ENCODE data around the gene ANKRD13D. TPM values are rescaled to one million over a fixed set of nuclear protein-coding genes. Genes with fewer than 3 reads are reported as not detected.
"Not testable (repeated sequence)": the region's sequence is repeated elsewhere in the genome, so short reads cannot be mapped to it uniquely, and the experiment has no call there.

The ANKRD13D gene
- total RNA-seq, 8 experiments from 2014 or later, result 14.5 to 43.1 (median 32.9) TPM

GRCh38 chr11:67317205-67317887 lies 28.2 kb downstream of the ANKRD13D start:
- in situ Hi-C loops (cut with MboI; ENCODE audit: low pct_unique_long_range_greater_than_20kb in 2 of 9, low sequenced_read_pairs in 9 of 9, unreplicated experiment in 9 of 9), result loop anchor here in 1 of 9 experiments (10.0 kb wide), 1 partner anchor 53 kb away; the partner anchor contains the start of gene GRK2

GRCh38 chr11:67317888-67318555 lies 28.9 kb downstream of the ANKRD13D start:
- peak overlapping the region; percentile 52 to 77 (median 63) for H3K4me3 ChIP-seq
- H3K4me1 ChIP-seq (replicated peaks in 1 of 2), result peaks cover 0 to 8% of the 10 kb centered on the region in 2 donors
- ATAC-seq (replicated peaks in 6 of 8), result peak; percentile 13 to 39 (median 32)
- in situ Hi-C loops (cut with MboI; ENCODE audit: low pct_unique_long_range_greater_than_20kb in 2 of 9, low sequenced_read_pairs in 9 of 9, unreplicated experiment in 9 of 9), result loop anchor here in 1 of 9 experiments (10.0 kb wide), 1 partner anchor 53 kb away; the partner anchor contains the start of gene GRK2
- WGBS, 10 experiments, result 0% methylated on average over 2 to 19 of the region's 53 CpGs; no CpG with 5 or more reads in 3 of the 10 experiments
- H3K27ac ChIP-seq, result no peak overlapping the region

More at GRCh38 chr11:67317205-67317887, 28.2 kb downstream of the ANKRD13D start:
- Histone ChIP-seq H3K4me3 (peak overlapping the region; percentile 52 to 77 (median 63)), H3K4me1 (replicated peaks in 1 of 2) (peaks cover 0 to 8% of the 10 kb centered on the region in 2 donors), H3K27ac (peak overlapping the region; percentile 13 to 83)
- peak; percentile 82 to 92 (median 90) for ATAC-seq (replicated peaks in 6 of 8)
- 0 to 5% (median 1%) methylated on average over 3 to 16 of the region's 55 CpGs; no CpG with 5 or more reads in 4 of the 10 experiments for WGBS, 10 experiments

GRCh38 chr11:67318876-67319275 lies 29.8 kb downstream of the ANKRD13D start:
- H3K4me3 ChIP-seq, result peak overlapping the region in 3 of 5 donors; percentile 57 to 77 (median 63)
- WGBS, 10 experiments, result 52 to 100% (median 82%) methylated on average over 1 to 9 of the region's 12 CpGs; no CpG with 5 or more reads in 1 of the 10 experiments
- not testable (repeated sequence) for ATAC-seq (replicated peaks in 6 of 8); H3K27ac ChIP-seq; H3K4me1 ChIP-seq (replicated peaks in 1 of 2)
- in situ Hi-C loops (cut with MboI; ENCODE audit: low pct_unique_long_range_greater_than_20kb in 2 of 9, low sequenced_read_pairs in 9 of 9, unreplicated experiment in 9 of 9), result loop anchor here in 1 of 9 experiments (10.0 kb wide), 1 partner anchor 54 kb away; the partner anchor contains the start of gene GRK2

GRCh38 chr11:67320011-67320410 lies 30.9 kb downstream of the ANKRD13D start:
- no peak overlapping the region for H3K4me3 ChIP-seq
- 0 to 94% (median 73%) methylated on average over 1 to 3 of the region's 3 CpGs; no CpG with 5 or more reads in 2 of the 10 experiments for WGBS, 10 experiments
- ATAC-seq (replicated peaks in 6 of 8), result no peak
- peaks cover 0 to 8% of the 10 kb centered on the region in 2 donors for H3K4me1 ChIP-seq (replicated peaks in 1 of 2)
- no peak overlapping the region for H3K27ac ChIP-seq
- in situ Hi-C loops (cut with MboI; ENCODE audit: low pct_unique_long_range_greater_than_20kb in 2 of 9, low sequenced_read_pairs in 9 of 9, unreplicated experiment in 9 of 9), result no loop called here

GRCh38 chr11:67320691-67321090 lies 31.6 kb downstream of the ANKRD13D start:
- ATAC-seq (replicated peaks in 6 of 8), result no peak
- H3K4me3 ChIP-seq, result no peak overlapping the region
- H3K27ac ChIP-seq, result no peak overlapping the region
- in situ Hi-C loops (cut with MboI; ENCODE audit: low pct_unique_long_range_greater_than_20kb in 2 of 9, low sequenced_read_pairs in 9 of 9, unreplicated experiment in 9 of 9), result no loop called here
- WGBS, 10 experiments, result 89 to 100% (median 100%) methylated on average over 1 to 2 of the region's 2 CpGs; no CpG with 5 or more reads in 7 of the 10 experiments
- peaks cover 0 to 8% of the 10 kb centered on the region in 2 donors for H3K4me1 ChIP-seq (replicated peaks in 1 of 2)

GRCh38 chr11:67321313-67321871 lies 32.3 kb downstream of the ANKRD13D start:
- in situ Hi-C loops (cut with MboI; ENCODE audit: low pct_unique_long_range_greater_than_20kb in 2 of 9, low sequenced_read_pairs in 9 of 9, unreplicated experiment in 9 of 9), result no loop called here

GRCh38 chr11:67322049-67322448 lies 32.9 kb downstream of the ANKRD13D start:
- 75 to 100% (median 93%) methylated on average over 1 to 3 of the region's 3 CpGs; no CpG with 5 or more reads in 5 of the 10 experiments for WGBS, 10 experiments
- Histone ChIP-seq H3K4me1 (replicated peaks in 1 of 2) (peaks cover 0 to 5% of the 10 kb centered on the region in 2 donors), H3K4me3 (no peak overlapping the region), H3K27ac (no peak overlapping the region)
- in situ Hi-C loops (cut with MboI; ENCODE audit: low pct_unique_long_range_greater_than_20kb in 2 of 9, low sequenced_read_pairs in 9 of 9, unreplicated experiment in 9 of 9), result no loop called here
- ATAC-seq (replicated peaks in 6 of 8), result no peak

More at GRCh38 chr11:67321313-67321871, 32.3 kb downstream of the ANKRD13D start:
- 60 to 100% (median 82%) methylated on average over 1 to 6 of the region's 6 CpGs for WGBS, 10 experiments
- Histone ChIP-seq H3K27ac (no peak overlapping the region), H3K4me3 (no peak overlapping the region), H3K4me1 (replicated peaks in 1 of 2) (peaks cover 0 to 8% of the 10 kb centered on the region in 2 donors)
- ATAC-seq (replicated peaks in 6 of 8), result no peak

GRCh38 chr11:67323526-67323925 lies 34.4 kb downstream of the ANKRD13D start:
- 78 to 100% (median 93%) methylated on average over 1 to 6 of the region's 7 CpGs; no CpG with 5 or more reads in 3 of the 10 experiments for WGBS, 10 experiments
- H3K4me3 ChIP-seq, result no peak overlapping the region
- no peak overlapping the region for H3K27ac ChIP-seq
- ATAC-seq (replicated peaks in 6 of 8), result no peak
- H3K4me1 ChIP-seq (replicated peaks in 1 of 2), result peaks cover 0 to 3% of the 10 kb centered on the region in 2 donors
- in situ Hi-C loops (cut with MboI; ENCODE audit: low pct_unique_long_range_greater_than_20kb in 2 of 9, low sequenced_read_pairs in 9 of 9, unreplicated experiment in 9 of 9), result no loop called here

GRCh38 chr11:67332081-67332691 lies 43.1 kb downstream of the ANKRD13D start:
- in situ Hi-C loops (cut with MboI; ENCODE audit: low pct_unique_long_range_greater_than_20kb in 2 of 9, low sequenced_read_pairs in 9 of 9, unreplicated experiment in 9 of 9), result no loop called here
- 58 to 100% (median 93%) methylated on average over 1 to 3 of the region's 6 CpGs; no CpG with 5 or more reads in 1 of the 10 experiments for WGBS, 10 experiments
- no peaks in the 10 kb centered on the region for H3K4me1 ChIP-seq (replicated peaks in 1 of 2)
- no peak overlapping the region for H3K27ac ChIP-seq
- ATAC-seq (replicated peaks in 6 of 8), result no peak
- H3K4me3 ChIP-seq, result no peak overlapping the region

GRCh38 chr11:67337257-67337656 lies 48.2 kb downstream of the ANKRD13D start:
- Histone ChIP-seq H3K4me1 (replicated peaks in 1 of 2) (no peaks in the 10 kb centered on the region), H3K27ac (no peak overlapping the region), H3K4me3 (no peak overlapping the region)
- WGBS, 10 experiments, result 83 to 97% (median 89%) methylated on average over 2 to 3 of the region's 3 CpGs
- in situ Hi-C loops (cut with MboI; ENCODE audit: low pct_unique_long_range_greater_than_20kb in 2 of 9, low sequenced_read_pairs in 9 of 9, unreplicated experiment in 9 of 9), result no loop called here
- no peak for ATAC-seq (replicated peaks in 6 of 8)

GRCh38 chr11:67344264-67344663 lies 55.2 kb downstream of the ANKRD13D start:
- ATAC-seq (replicated peaks in 6 of 8), result no peak
- H3K4me1 ChIP-seq (replicated peaks in 1 of 2), result no peaks in the 10 kb centered on the region
- in situ Hi-C loops (cut with MboI; ENCODE audit: low pct_unique_long_range_greater_than_20kb in 2 of 9, low sequenced_read_pairs in 9 of 9, unreplicated experiment in 9 of 9), result no loop called here
- 60 to 100% (median 93%) methylated on average over 1 to 3 of the region's 4 CpGs; no CpG with 5 or more reads in 5 of the 10 experiments for WGBS, 10 experiments
- no peak overlapping the region for H3K27ac ChIP-seq
- H3K4me3 ChIP-seq, result no peak overlapping the region

GRCh38 chr11:67345247-67345919 lies 56.3 kb downstream of the ANKRD13D start:
- 55 to 100% (median 79%) methylated on average over 1 to 4 of the region's 8 CpGs; no CpG with 5 or more reads in 4 of the 10 experiments for WGBS, 10 experiments
- ATAC-seq (replicated peaks in 6 of 8), result peak in 2 of 8 experiments; percentile 21 to 35
- in situ Hi-C loops (cut with MboI; ENCODE audit: low pct_unique_long_range_greater_than_20kb in 2 of 9, low sequenced_read_pairs in 9 of 9, unreplicated experiment in 9 of 9), result no loop called here
- Histone ChIP-seq H3K27ac (no peak overlapping the region), H3K4me3 (no peak overlapping the region), H3K4me1 (replicated peaks in 1 of 2) (no peaks in the 10 kb centered on the region)

Data from motor neuron (in vitro differentiated cells).